Activated CD4-positive, alpha-beta T cell treated with anti-CD3 and anti-CD28 coated beads for 36 hours (primary cell): ENCODE measurements around the gene CYP8B1. TPM values are rescaled to one million over a fixed set of nuclear protein-coding genes. Genes with fewer than 3 reads are reported as not detected.

Source experiments
- ATAC-seq: fragments of 200-7000 bp; cut with Tn5 transposase; one replicate; pipeline ENCODE4 v1.10.0; 2021; ENCODE audit warnings: mild to moderate bottlenecking, moderate library complexity
- CTCF ChIA-PET: fragments of 350-600 bp; sonication (Branson Sonifier 250); formaldehyde crosslinking; loops from one replicate; lab custom pipeline; 2021; ENCODE audit warnings: antibody characterized with exemption; lab: Charles Lee
- POLR2A ChIA-PET: fragments of 350-600 bp; sonication (Branson Sonifier 250); formaldehyde crosslinking; loops from one replicate; lab custom pipeline; 2021; ENCODE audit warnings: antibody characterized with exemption, inconsistent platforms; lab: Charles Lee
- DNase-seq: peaks from one replicate; pipeline ENCODE4 v3.0.0-alpha.2; 2020
- H3K27ac Mint-ChIP-seq: one replicate; pipeline ENCODE4 v1.8.0; 2021; ENCODE audit warnings: mixed read lengths
- H3K27me3 Mint-ChIP-seq: one replicate; pipeline ENCODE4 v1.8.0; 2021; ENCODE audit warnings: mixed read lengths
- H3K36me3 Mint-ChIP-seq: one replicate; pipeline ENCODE4 v1.8.0; 2021; ENCODE audit warnings: low read depth, mixed read lengths
- H3K4me1 Mint-ChIP-seq: one replicate; pipeline ENCODE4 v1.8.0; 2021; ENCODE audit warnings: mixed read lengths
- H3K4me3 Mint-ChIP-seq: one replicate; pipeline ENCODE4 v1.8.0; 2021; ENCODE audit warnings: mild to moderate bottlenecking, moderate library complexity, mixed read lengths
- H3K9me3 Mint-ChIP-seq: one replicate; pipeline ENCODE4 v1.8.0; 2021; ENCODE audit warnings: low read depth, mixed read lengths
- intact Hi-C, 2 experiments: fragments of 100-400 bp; cut with DNase I in 1 of 2; cut with micrococcal nuclease in 1 of 2; formaldehyde crosslinking; loops; one replicate each; pipeline versions ENCODE4 v1.14.2 to v1.15.1; 2022 to 2024; cut with DNase I, micrococcal nuclease
- total RNA-seq, 2 experiments: library from RNA; stranded (reverse); gene quantifications; one replicate each; pipeline ENCODE4 v1.2.3, GENCODE V29; 2021

The CYP8B1 gene
- total RNA-seq, 2 experiments from 2014 or later, result not detected

DNA sequence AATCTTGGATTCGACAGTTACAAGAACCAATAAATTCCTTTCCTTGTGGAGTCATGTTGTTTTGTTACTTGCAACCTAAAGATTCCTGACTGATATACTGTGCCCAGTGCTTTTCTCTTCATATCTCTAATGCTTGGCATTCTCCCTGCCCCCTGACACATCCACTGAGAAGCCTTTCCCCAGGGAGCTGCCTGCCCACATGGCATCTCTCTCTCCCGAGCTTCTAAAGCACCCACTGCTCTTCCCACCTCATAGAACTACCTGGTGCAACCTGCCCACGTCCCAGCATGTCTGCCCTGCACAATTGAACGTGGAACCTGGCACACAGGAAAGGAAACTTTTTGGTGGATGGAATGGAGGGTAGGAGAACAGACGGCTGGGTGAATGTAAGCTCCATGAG lies 6.8 kb downstream of the CYP8B1 start:
- Mint-ChIP-seq H3K4me3 (no peak overlapping the region), H3K27ac (no peak overlapping the region), H3K27me3 (peaks cover 4% of the 10 kb centered on the region), H3K36me3 (no peaks in the 10 kb centered on the region), H3K4me1 (no peaks in the 10 kb centered on the region), H3K9me3 (no peaks in the 10 kb centered on the region)
- POLR2A ChIA-PET, result no interaction called here
- DNase-seq, result no peak
- intact Hi-C loops, result no loop called here
- CTCF ChIA-PET, result interaction anchor here (0.9 kb wide), 2 partner anchors 55 to 126 kb away, joined by 3 read pairs; no protein-coding TSS in a partner anchor
- no peak for ATAC-seq

GRCh38 chr3:42867138-42867537 lies 8.5 kb downstream of the CYP8B1 start:
- CTCF ChIA-PET, result interaction anchor here (1.6 kb wide), 1 partner anchor 27 kb away, joined by 3 read pairs; no protein-coding TSS in a partner anchor
- ATAC-seq (no peak), DNase-seq (no peak)
- Mint-ChIP-seq H3K27ac (no peak overlapping the region), H3K27me3 (peaks cover under 1% of the 10 kb centered on the region), H3K4me1 (no peaks in the 10 kb centered on the region), H3K36me3 (no peaks in the 10 kb centered on the region), H3K4me3 (no peak overlapping the region), H3K9me3 (no peaks in the 10 kb centered on the region)
- POLR2A ChIA-PET, result no interaction called here
- intact Hi-C loops, result no loop called here

DNA sequence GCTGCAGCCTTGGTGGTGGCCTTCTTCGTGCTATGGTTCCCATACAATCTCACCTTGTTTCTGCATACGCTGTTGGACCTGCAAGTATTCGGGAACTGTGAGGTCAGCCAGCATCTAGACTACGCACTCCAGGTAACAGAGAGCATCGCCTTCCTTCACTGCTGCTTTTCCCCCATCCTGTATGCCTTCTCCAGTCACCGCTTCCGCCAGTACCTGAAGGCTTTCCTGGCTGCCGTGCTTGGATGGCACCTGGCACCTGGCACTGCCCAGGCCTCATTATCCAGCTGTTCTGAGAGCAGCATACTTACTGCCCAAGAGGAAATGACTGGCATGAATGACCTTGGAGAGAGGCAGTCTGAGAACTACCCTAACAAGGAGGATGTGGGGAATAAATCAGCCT lies 10.4 kb downstream of the CYP8B1 start:
- CTCF ChIA-PET, result interaction anchor here (0.6 kb wide), 1 partner anchor 319 kb away, joined by 3 read pairs; no protein-coding TSS in a partner anchor
- Mint-ChIP-seq H3K36me3 (no peaks in the 10 kb centered on the region), H3K27me3 (peaks cover 2% of the 10 kb centered on the region), H3K27ac (no peak overlapping the region), H3K4me1 (no peaks in the 10 kb centered on the region), H3K9me3 (no peaks in the 10 kb centered on the region), H3K4me3 (no peak overlapping the region)
- ATAC-seq, result no peak
- intact Hi-C loops, result no loop called here
- POLR2A ChIA-PET, result no interaction called here
- DNase-seq, result no peak

GRCh38 chr3:42864321-42864950 lies 11.2 kb downstream of the CYP8B1 start:
- ChIA-PET POLR2A (no interaction called here), CTCF (interaction anchor here (0.6 kb wide), 1 partner anchor 320 kb away, joined by 3 read pairs; no protein-coding TSS in a partner anchor)
- Mint-ChIP-seq H3K27me3 (peaks cover 2% of the 10 kb centered on the region), H3K9me3 (no peaks in the 10 kb centered on the region), H3K4me1 (no peaks in the 10 kb centered on the region), H3K36me3 (no peaks in the 10 kb centered on the region), H3K27ac (no peak overlapping the region), H3K4me3 (no peak overlapping the region)
- DNase-seq, result no peak
- no peak for ATAC-seq
- intact Hi-C loops, result no loop called here

GRCh38 chr3:42856544-42856943 lies 19.1 kb downstream of the CYP8B1 start:
- Mint-ChIP-seq H3K9me3 (no peaks in the 10 kb centered on the region), H3K27ac (no peak overlapping the region), H3K4me3 (no peak overlapping the region), H3K4me1 (no peaks in the 10 kb centered on the region), H3K27me3 (peaks cover 13% of the 10 kb centered on the region), H3K36me3 (no peaks in the 10 kb centered on the region)
- ChIA-PET POLR2A (no interaction called here), CTCF (interaction anchor here (1.1 to 1.2 kb wide), 3 partner anchors 13 to 215 kb away, joined by 3 to 4 read pairs (median 3); no protein-coding TSS in a partner anchor)
- intact Hi-C loops, result no loop called here
- ATAC-seq, result no peak
- DNase-seq, result no peak

- ChIA-PET POLR2A (no interaction called here), CTCF (interaction anchor here (1.1 to 1.2 kb wide), 3 partner anchors 14 to 216 kb away, joined by 3 to 4 read pairs (median 3); no protein-coding TSS in a partner anchor)
- ATAC-seq (no peak), DNase-seq (no peak)
- intact Hi-C loops, result no loop called here
- Mint-ChIP-seq H3K4me3 (no peak overlapping the region), H3K36me3 (no peaks in the 10 kb centered on the region), H3K27me3 (peaks cover 13% of the 10 kb centered on the region), H3K4me1 (no peaks in the 10 kb centered on the region), H3K27ac (no peak overlapping the region), H3K9me3 (no peaks in the 10 kb centered on the region)
These were observed 19.9 kb downstream of the CYP8B1 start for GRCh38 chr3:42855547-42856380.

DNA sequence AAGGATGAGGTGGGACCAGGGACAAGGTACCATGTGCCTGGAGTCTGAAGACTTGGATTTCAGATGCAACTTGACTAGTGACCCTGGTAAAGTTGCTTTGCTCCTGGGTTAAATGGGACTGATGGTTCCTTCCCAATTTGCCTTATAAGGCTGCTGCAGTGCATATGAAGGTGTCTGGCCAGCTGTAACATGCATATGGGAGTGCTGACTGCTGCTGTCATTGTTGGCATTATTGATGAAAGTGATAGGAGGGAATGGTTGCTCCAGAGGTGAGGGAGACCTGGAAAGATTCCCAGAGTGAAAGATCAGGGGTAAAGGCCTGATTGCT lies 20.5 kb downstream of the CYP8B1 start:
- H3K4me1 Mint-ChIP-seq, result no peaks in the 10 kb centered on the region
- CTCF ChIA-PET, result interaction anchor here (0.7 kb wide), 1 partner anchor 420 kb away, joined by 3 read pairs; no protein-coding TSS in a partner anchor
- intact Hi-C loops, result no loop called here
- no peaks in the 10 kb centered on the region for H3K9me3 Mint-ChIP-seq
- no peak overlapping the region for H3K27ac Mint-ChIP-seq
- ATAC-seq (no peak), DNase-seq (no peak)
- H3K36me3 Mint-ChIP-seq, result no peaks in the 10 kb centered on the region
- H3K4me3 Mint-ChIP-seq, result no peak overlapping the region
- POLR2A ChIA-PET, result no interaction called here
- peaks cover 13% of the 10 kb centered on the region for H3K27me3 Mint-ChIP-seq

DNA sequence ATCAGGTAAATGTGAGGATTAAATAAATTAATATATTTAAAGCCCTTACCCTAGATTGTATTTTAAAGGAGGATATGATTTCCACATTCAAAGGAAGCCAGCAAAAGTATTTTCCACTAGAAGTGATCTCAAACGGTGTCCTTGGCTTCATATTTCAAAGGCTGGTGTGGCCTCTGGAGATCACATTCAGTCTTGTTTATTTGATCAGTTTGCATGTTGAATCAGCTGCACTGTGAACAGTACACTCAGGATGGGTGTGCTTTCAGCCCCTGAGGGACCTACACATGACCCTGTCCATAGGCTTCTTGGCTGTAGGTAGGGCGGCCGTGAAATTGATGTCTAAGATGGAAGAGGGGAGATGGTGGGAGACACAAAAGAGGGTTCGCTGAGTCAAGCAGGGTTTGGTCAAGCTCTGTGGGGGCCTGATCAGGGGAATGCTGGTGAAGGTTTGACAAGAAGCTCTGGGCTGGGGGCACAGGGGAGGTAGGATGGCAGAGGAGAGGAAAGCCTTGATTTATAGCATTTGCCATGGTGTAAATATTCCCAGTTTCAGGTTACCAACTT lies 21.9 kb downstream of the CYP8B1 start:
- no peaks in the 10 kb centered on the region for H3K4me1 Mint-ChIP-seq
- H3K27me3 Mint-ChIP-seq, result peaks cover 11% of the 10 kb centered on the region
- CTCF ChIA-PET, result interaction anchor here (2.0 kb wide), 1 partner anchor 15 kb away, joined by 6 read pairs; no protein-coding TSS in a partner anchor
- no peaks in the 10 kb centered on the region for H3K9me3 Mint-ChIP-seq
- H3K27ac Mint-ChIP-seq, result no peak overlapping the region
- no peak for DNase-seq
- H3K4me3 Mint-ChIP-seq, result no peak overlapping the region
- POLR2A ChIA-PET, result no interaction called here
- no peaks in the 10 kb centered on the region for H3K36me3 Mint-ChIP-seq
- ATAC-seq, result no peak
- intact Hi-C loops, result no loop called here

- intact Hi-C loops, result no loop called here
- Mint-ChIP-seq H3K27ac (no peak overlapping the region), H3K4me1 (no peaks in the 10 kb centered on the region), H3K36me3 (no peaks in the 10 kb centered on the region), H3K9me3 (no peaks in the 10 kb centered on the region), H3K27me3 (peaks cover 9% of the 10 kb centered on the region), H3K4me3 (no peak overlapping the region)
- DNase-seq (no peak), ATAC-seq (no peak)
- ChIA-PET CTCF (interaction anchor here (1.5 to 2.0 kb wide), 2 partner anchors 14 to 22 kb away, joined by 5 to 6 read pairs; no protein-coding TSS in a partner anchor), POLR2A (no interaction called here)
These were observed 22.6 kb downstream of the CYP8B1 start for GRCh38 chr3:42853056-42853455.

DNA sequence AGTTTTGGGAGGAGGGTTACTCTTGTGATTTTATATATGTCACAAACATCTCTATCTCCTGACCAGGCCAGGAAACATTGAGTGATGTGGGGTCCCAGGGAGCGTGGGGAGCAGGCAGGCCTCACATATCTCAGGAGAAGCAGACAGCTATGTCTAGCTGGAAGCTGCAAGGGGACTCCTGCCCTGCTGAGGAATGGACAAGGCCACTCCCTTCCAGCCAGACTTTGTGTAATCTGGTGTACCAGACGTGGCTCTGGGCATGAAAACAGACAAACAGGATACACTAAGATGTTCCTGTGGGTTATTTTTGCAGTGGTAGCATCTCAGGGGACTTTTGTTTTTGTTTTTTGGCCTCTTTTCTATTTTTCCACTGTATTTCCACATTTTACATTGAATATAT lies 23.2 kb downstream of the CYP8B1 start:
- Mint-ChIP-seq H3K36me3 (no peaks in the 10 kb centered on the region), H3K27ac (no peak overlapping the region), H3K4me3 (no peak overlapping the region), H3K4me1 (peaks cover 3% of the 10 kb centered on the region), H3K27me3 (peaks cover 9% of the 10 kb centered on the region), H3K9me3 (no peaks in the 10 kb centered on the region)
- CTCF ChIA-PET, result interaction anchor here (1.5 to 2.0 kb wide), 2 partner anchors 13 to 21 kb away, joined by 5 to 6 read pairs; no protein-coding TSS in a partner anchor
- no peak for ATAC-seq
- POLR2A ChIA-PET, result no interaction called here
- intact Hi-C loops, result no loop called here
- no peak for DNase-seq

DNA sequence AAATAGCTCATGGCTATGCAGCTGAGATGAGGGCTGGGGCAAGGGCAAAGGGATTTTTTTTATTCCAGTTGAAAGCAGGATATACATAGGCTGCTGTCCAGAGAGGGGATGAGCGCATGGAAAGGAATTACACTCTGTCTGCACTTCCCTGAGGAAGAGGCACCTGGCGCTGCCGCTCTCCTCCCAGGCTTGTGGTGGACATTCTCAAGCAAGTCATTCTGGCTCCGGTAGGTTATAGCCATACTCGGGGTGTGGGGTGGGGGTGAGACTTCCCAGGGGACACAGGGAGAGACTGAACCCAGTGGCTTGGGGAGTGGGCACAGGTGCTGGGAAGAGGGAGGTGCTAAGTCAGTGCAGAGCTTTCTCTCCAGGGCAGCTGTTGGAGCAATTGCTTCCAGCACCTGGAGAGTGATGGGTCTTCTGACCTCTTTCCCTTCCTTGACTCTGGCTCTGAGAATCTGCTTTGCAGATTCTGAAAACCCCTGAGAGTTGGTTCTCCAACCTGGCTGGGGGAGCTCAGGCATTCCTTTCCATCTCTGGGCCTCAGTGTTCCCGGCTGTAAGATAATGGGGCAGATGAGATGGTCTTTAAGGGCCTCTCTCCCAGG lies 24.3 kb downstream of the CYP8B1 start:
- H3K9me3 Mint-ChIP-seq, result no peaks in the 10 kb centered on the region
- H3K4me3 Mint-ChIP-seq, result no peak overlapping the region
- ChIA-PET POLR2A (interaction anchor here (0.5 kb wide), 1 partner anchor 40 kb away, joined by 3 read pairs; no protein-coding TSS in a partner anchor), CTCF (interaction anchor here (0.5 kb wide), 1 partner anchor 38 kb away, joined by 3 read pairs; no protein-coding TSS in a partner anchor)
- no peak for DNase-seq
- no peak for ATAC-seq
- no peak overlapping the region for H3K27ac Mint-ChIP-seq
- intact Hi-C loops, result no loop called here
- H3K4me1 Mint-ChIP-seq, result peaks cover 12% of the 10 kb centered on the region
- no peaks in the 10 kb centered on the region for H3K36me3 Mint-ChIP-seq
- peaks cover 4% of the 10 kb centered on the region for H3K27me3 Mint-ChIP-seq
